ENCODE measurements around the gene HERC2. TPM values are rescaled to one million over a fixed set of nuclear protein-coding genes. Genes with fewer than 3 reads are reported as not detected.
"Not testable (repeated sequence)": the region's sequence is repeated elsewhere in the genome, so short reads cannot be mapped to it uniquely, and the experiment has no call there.

Gene HERC2
- total and polyA plus RNA-seq, 9 of the 15 experiments (the other 6 are each of a cell fraction or from before 2014, with no cell fraction given): 10.6 to 84.0 (median 42.6) TPM

DNA sequence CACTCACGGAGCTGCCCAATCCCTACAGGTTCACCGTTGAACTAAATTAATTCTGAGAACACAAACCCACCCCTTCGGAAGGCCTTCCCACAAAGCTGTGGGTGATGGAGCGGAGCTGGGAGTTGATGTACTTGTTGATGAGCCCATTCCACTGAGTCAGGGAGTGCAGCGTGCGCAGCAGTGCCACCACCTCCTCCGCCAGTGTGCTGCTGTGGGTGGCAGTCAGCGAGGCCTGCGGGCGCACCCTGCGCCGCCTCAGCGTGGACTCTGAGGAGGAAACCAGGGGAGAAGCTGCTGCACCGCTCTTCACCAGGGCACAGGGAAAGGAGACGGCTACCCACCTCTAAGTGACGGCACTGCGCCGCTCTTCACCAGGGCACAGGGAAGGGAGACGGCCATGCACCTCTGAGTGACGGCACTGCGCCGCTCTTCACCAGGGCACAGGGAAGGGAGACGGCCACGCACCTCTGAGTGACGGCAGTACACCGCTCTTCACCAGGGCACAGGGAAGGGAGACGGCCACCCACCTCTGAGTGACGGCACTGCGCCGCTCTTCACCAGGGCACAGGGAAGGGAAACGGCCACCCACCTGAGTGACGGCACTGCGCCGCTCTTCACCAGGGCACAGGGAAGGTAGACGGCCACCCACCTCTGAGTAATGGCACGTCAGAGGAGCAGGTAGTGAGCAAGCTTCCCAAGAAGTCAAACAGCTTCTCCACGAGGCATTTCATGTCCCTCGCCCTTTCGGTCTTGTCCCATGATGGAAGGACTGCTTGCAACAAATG, 107.8 kb downstream of the HERC2 start:
- H2AFZ ChIP-seq (ENCODE audit: low read depth, low read length); ATAC-seq; H3K9ac ChIP-seq (ENCODE audit: insufficient read depth in 1 of 2, low read depth in 2 of 2, low read length in 2 of 2); H3K4me3 ChIP-seq; H3K9me1 ChIP-seq (ENCODE audit: control insufficient read depth, insufficient read depth, low read length); in situ Hi-C loops (cut with MboI); H4K20me1 ChIP-seq (replicated peaks; ENCODE audit: control insufficient read depth, insufficient read depth, low read length); POLR2A ChIA-PET; H3K79me2 ChIP-seq (ENCODE audit: control insufficient read depth, insufficient read depth, low read length); H3K4me1 ChIP-seq (replicated peaks in 1 of 2; ENCODE audit: control insufficient read depth in 2 of 2, insufficient read depth in 2 of 2, low read length in 2 of 2); CTCF ChIA-PET (ENCODE audit: low intra/inter-chr PET ratio); H3K4me2 ChIP-seq (ENCODE audit: insufficient read depth, low read length); intact Hi-C loops (cut with micrococcal nuclease); H3K9me3 ChIP-seq (replicated peaks; ENCODE audit: control insufficient read depth, insufficient read depth, low read depth, low read length); DNase-seq (ENCODE audit: extremely low read depth in 1 of 4, low spot score in 3 of 4); H3K27me3 ChIP-seq (ENCODE audit: control insufficient read depth in 2 of 2, insufficient read depth in 2 of 2, low read length in 2 of 2); FAIRE-seq; H3K27ac ChIP-seq (ENCODE audit: extremely low read depth, low read depth, low read length); BruUV-seq (replicated peaks): not testable (repeated sequence)
- TF ChIP-seq POLR2G (IDR thresholded peaks at IDR 0.05; ENCODE audit: low read depth, low read length): peak; percentile 55; the same call in 1 of the 2 replicates
- 95% methylated on average over 25 of the region's 39 CpGs for WGBS (ENCODE audit: insufficient coverage, low coverage, missing lambda C conversion rate)
- peaks cover 34% of the 10 kb centered on the region; the same call in 2 of the 3 replicates for H3K36me3 ChIP-seq (ENCODE audit: control insufficient read depth, insufficient read depth, low read length)

- H3K9ac ChIP-seq (ENCODE audit: insufficient read depth in 1 of 2, low read depth in 2 of 2, low read length in 2 of 2); ATAC-seq; BruUV-seq (replicated peaks); H3K27ac ChIP-seq (ENCODE audit: extremely low read depth, low read depth, low read length); CTCF ChIA-PET (ENCODE audit: low intra/inter-chr PET ratio); H2AFZ ChIP-seq (ENCODE audit: low read depth, low read length); H3K4me1 ChIP-seq (replicated peaks in 1 of 2; ENCODE audit: control insufficient read depth in 2 of 2, insufficient read depth in 2 of 2, low read length in 2 of 2); H3K9me1 ChIP-seq (ENCODE audit: control insufficient read depth, insufficient read depth, low read length); intact Hi-C loops (cut with micrococcal nuclease); H3K9me3 ChIP-seq (replicated peaks; ENCODE audit: control insufficient read depth, insufficient read depth, low read depth, low read length); H3K4me2 ChIP-seq (ENCODE audit: insufficient read depth, low read length); H4K20me1 ChIP-seq (replicated peaks; ENCODE audit: control insufficient read depth, insufficient read depth, low read length); H3K79me2 ChIP-seq (ENCODE audit: control insufficient read depth, insufficient read depth, low read length); in situ Hi-C loops (cut with MboI); H3K4me3 ChIP-seq; POLR2A ChIA-PET; FAIRE-seq; H3K27me3 ChIP-seq (ENCODE audit: control insufficient read depth in 2 of 2, insufficient read depth in 2 of 2, low read length in 2 of 2); DNase-seq (ENCODE audit: extremely low read depth in 1 of 4, low spot score in 3 of 4): not testable (repeated sequence)
- 100% methylated on average over 1 of the region's 8 CpGs for WGBS (ENCODE audit: insufficient coverage, low coverage, missing lambda C conversion rate)
- H3K36me3 ChIP-seq (ENCODE audit: control insufficient read depth, insufficient read depth, low read length): peaks cover 30% of the 10 kb centered on the region; the same call in 1 of the 3 replicates
Observed at GRCh38 chr15:28213393-28213792, 108.6 kb downstream of the HERC2 start.
